ENCODE measurements around the gene CAPN1.

The CAPN1 gene

DNA sequence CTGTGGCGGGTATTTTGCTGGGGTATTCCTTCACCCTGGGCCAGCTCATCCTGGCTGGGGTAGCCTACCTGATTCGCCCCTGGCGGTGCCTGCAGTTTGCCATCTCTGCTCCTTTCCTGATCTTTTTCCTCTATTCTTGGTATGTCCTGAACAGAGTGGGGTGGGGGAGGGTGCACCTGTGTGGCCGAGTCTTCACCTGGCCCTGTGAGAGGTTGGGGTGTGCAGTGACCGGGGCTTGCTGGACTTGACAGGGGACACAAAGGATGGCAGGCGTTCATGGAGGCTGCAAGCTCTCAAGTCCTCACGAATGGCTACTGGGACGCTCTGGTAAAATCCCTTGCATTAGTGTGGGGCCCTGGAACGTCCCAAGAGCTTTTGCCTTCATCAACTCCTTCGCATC is 39.3 kb downstream of the CAPN1 start:
- TF ChIP-seq, protein P1, sequence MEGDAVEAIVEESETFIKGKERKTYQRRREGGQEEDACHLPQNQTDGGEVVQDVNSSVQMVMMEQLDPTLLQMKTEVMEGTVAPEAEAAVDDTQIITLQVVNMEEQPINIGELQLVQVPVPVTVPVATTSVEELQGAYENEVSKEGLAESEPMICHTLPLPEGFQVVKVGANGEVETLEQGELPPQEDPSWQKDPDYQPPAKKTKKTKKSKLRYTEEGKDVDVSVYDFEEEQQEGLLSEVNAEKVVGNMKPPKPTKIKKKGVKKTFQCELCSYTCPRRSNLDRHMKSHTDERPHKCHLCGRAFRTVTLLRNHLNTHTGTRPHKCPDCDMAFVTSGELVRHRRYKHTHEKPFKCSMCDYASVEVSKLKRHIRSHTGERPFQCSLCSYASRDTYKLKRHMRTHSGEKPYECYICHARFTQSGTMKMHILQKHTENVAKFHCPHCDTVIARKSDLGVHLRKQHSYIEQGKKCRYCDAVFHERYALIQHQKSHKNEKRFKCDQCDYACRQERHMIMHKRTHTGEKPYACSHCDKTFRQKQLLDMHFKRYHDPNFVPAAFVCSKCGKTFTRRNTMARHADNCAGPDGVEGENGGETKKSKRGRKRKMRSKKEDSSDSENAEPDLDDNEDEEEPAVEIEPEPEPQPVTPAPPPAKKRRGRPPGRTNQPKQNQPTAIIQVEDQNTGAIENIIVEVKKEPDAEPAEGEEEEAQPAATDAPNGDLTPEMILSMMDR (IDR thresholded peaks at IDR 0.05; ENCODE audit: low read depth, low read length, missing control alignments), result no peak
- DNase-seq (ENCODE audit: low read depth), result no peak
- H3K4me3 ChIP-seq (ENCODE audit: low read depth, low read length), result no peak overlapping the region
- in situ Hi-C loops (cut with HindIII; ENCODE audit: low sequenced_read_pairs), result no loop called here

GRCh38 chr11:65223011-65223410 is 41.3 kb downstream of the CAPN1 start:
- in situ Hi-C loops (cut with HindIII; ENCODE audit: low sequenced_read_pairs), result no loop called here
- no peak for DNase-seq (ENCODE audit: low read depth)
- no peak overlapping the region for H3K4me3 ChIP-seq (ENCODE audit: low read depth, low read length)
- TF ChIP-seq, protein P1 (IDR thresholded peaks at IDR 0.05; ENCODE audit: low read depth, low read length, missing control alignments), result no peak

DNA sequence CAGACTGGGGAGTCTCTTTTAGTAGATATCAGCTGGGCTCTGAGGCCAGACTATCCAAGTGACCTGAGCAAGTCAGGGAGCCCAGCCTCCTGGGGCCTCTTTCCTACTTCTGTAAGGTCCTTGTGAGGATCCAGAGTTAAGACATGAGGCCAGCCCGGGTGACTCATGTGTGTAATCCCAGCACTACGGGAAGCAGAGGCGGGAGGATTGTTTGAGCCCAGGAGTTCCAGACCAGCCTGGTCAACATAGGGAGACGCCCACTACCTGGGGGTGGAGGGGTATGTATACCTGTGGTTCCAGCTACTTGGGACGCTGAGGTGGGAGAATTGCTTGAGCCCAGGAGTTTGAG is 43.2 kb downstream of the CAPN1 start:
- DNase-seq (ENCODE audit: low read depth), result peak; percentile 13
- in situ Hi-C loops (cut with HindIII; ENCODE audit: low sequenced_read_pairs), result no loop called here
- H3K4me3 ChIP-seq (ENCODE audit: low read depth, low read length), result no peak overlapping the region
- TF ChIP-seq, protein P1 (IDR thresholded peaks at IDR 0.05; ENCODE audit: low read depth, low read length, missing control alignments), result no peak

DNA sequence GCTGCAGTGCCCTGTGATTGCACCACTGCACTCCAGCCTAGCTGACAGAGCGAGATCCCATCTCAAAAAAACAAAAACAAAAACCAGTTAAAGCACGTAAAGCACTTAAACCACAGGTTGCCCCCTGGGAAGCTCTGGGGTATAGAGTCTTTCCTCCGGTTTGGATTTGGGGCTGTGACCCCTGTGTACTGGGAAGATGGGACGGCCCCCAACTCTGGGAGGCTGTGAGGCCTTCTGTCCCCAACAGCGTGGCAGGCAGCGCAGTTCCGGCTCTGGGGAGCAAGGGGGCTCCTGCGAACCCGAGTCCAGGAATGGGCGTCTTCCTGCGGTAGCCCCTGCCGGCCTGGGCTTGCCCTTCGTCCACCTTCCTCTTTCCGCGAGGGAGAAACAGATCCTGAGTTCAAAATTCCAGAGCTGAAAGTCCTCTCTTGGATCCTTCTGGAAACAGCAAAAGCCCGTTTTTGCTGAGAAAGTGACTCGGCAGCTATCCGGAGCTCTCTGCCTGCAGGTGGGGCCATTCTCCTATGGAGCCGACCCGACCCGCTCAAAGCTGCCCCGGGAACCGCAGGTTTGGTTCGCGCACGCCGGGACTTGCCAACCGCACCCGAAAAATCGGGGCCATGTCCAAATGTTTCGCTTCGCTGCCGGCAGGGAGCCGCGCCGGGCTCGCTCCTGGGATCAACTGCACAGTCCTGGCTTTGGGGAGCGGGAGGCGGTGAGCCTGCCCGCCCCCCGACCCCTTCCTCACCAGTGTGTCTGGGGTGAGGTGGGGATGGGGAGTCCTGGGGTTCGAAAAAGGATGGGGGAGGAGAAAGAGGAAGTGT is 43.8 kb downstream of the CAPN1 start:
- peak overlapping the region; percentile 37 for H3K4me3 ChIP-seq (ENCODE audit: low read depth, low read length)
- in situ Hi-C loops (cut with HindIII; ENCODE audit: low sequenced_read_pairs), result no loop called here
- peak; percentile 33 for DNase-seq (ENCODE audit: low read depth)
- TF ChIP-seq, protein P1 (IDR thresholded peaks at IDR 0.05; ENCODE audit: low read depth, low read length, missing control alignments), result peak; percentile 71

DNA sequence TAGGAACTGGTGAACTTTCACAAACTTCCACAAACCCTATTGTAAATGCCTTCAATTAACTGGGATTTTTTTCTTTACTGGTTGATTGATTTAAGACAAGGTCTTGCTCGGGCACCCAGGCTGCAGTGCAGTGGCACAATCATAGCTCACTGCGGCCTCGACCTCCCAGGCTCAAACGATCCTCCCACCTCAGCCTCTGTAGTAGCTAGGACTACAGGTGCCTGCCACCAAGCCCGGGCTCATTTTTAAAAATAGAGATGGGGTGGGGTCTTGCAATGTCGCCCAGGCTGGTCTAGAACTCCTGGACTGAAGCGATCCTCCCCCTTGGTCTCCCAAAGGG is 44.3 kb downstream of the CAPN1 start:
- TF ChIP-seq, protein P1 (IDR thresholded peaks at IDR 0.05; ENCODE audit: low read depth, low read length, missing control alignments), result no peak
- DNase-seq (ENCODE audit: low read depth), result no peak
- peak overlapping the region; percentile 37 for H3K4me3 ChIP-seq (ENCODE audit: low read depth, low read length)
- in situ Hi-C loops (cut with HindIII; ENCODE audit: low sequenced_read_pairs), result no loop called here

DNA sequence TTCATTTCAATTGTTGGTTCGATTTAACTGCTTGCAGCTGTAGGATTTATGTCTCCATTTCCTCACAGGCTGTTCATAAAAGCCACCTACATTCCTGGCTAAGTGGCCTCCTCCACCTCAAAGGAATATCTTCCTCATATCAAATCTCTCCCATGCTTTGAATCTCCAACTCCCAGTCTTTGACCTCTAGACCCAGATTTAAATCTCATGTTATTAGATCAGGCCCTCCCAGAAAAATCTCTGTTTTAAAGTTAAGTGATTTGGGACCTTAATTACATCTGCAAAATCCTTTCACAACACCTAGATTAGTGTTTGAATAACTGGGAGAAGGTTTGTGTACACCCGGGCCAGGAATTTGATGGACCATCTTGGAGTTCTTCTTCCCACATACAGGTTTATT is 46.2 kb downstream of the CAPN1 start:
- DNase-seq (ENCODE audit: low read depth), result no peak
- TF ChIP-seq, protein P1 (IDR thresholded peaks at IDR 0.05; ENCODE audit: low read depth, low read length, missing control alignments), result no peak
- in situ Hi-C loops (cut with HindIII; ENCODE audit: low sequenced_read_pairs), result no loop called here
- H3K4me3 ChIP-seq (ENCODE audit: low read depth, low read length), result no peak overlapping the region
